Fibroblast of peridontal ligament (primary cell): ENCODE data around the gene CMTR2.
A peak's percentile ranks its signal among the peaks of the same experiment; 100 is the strongest.
"Not testable (repeated sequence)": the region's sequence is repeated elsewhere in the genome, so short reads cannot be mapped to it uniquely, and the experiment has no call there.

Experiments
- DNase-seq: peaks from one replicate; pipeline ENCODE4 v3.0.0-alpha.2; 2010; ENCODE audit errors: extremely low read depth

CMTR2 gene, protein sequence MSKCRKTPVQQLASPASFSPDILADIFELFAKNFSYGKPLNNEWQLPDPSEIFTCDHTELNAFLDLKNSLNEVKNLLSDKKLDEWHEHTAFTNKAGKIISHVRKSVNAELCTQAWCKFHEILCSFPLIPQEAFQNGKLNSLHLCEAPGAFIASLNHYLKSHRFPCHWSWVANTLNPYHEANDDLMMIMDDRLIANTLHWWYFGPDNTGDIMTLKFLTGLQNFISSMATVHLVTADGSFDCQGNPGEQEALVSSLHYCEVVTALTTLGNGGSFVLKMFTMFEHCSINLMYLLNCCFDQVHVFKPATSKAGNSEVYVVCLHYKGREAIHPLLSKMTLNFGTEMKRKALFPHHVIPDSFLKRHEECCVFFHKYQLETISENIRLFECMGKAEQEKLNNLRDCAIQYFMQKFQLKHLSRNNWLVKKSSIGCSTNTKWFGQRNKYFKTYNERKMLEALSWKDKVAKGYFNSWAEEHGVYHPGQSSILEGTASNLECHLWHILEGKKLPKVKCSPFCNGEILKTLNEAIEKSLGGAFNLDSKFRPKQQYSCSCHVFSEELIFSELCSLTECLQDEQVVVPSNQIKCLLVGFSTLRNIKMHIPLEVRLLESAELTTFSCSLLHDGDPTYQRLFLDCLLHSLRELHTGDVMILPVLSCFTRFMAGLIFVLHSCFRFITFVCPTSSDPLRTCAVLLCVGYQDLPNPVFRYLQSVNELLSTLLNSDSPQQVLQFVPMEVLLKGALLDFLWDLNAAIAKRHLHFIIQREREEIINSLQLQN

DNA sequence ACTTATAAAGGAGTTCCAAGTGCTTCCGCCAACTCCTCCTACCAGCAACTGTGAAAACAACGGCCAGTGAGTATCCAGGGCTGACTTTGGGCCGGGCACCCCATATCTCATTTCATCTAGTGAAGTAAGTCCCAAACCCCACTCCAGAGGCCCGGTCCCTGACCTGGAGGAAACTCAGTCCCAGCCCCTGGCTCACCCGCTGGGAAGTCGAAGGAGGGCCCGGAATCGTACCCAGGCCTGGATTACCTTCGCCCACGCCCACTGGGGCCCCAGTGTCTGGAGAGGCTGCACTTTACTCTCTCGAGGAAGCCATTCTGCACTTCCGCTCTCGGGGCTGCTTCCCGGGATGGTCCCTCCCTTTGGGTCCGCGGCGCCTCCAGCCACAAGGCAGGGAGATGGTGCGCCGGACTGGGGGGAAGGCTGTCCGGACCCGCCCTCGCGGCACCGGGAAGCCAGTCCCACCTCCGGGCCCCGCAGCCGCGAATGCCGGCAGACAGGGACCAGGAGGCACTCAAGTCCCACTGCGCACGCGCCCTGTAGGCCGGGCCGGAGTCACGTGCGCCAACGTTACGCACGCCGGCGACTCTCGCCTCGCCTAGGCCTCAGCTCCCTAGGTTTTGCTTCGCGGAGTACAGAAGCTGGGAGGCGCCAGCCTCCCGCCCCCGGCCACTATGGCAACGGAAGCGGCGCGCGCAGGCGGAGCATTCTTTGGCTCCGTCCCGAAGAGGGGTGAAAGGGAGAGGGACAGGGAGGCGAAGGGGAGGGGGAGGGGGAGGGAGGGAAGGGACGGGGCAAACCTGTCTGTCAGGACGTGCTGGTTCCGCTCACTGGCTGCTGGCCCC is at the start of gene CMTR2:
Gene CMTR2, minus strand, starts transcription at position 513 of the 842 bp plus-strand sequence. CDS start 3,482 bp downstream, outside the sequence.
- peak; percentile 95 for DNase-seq

DNA sequence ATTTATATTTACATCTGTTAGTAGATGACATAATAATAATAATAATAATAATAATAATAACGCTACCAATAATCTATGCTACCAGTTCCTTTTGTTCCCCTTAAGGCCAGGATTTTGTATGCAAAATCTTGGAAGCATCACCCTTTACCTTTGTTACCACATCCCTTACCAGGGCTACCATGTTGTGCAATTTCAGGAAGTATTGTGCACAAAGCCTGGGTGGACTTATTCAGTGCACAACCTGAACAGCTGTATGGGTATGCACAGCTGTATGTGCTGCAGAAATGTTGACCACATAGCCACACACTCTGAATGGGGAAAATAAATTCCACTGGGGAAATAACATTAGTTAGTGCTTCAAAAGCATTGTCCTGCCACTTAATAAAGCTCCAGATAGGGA is 49.4 kb upstream of the CMTR2 start:
- DNase-seq: no peak

GRCh38 chr16:71338193-71338592 is 49.0 kb upstream of the CMTR2 start:
- no peak for DNase-seq

GRCh38 chr16:71337631-71338030 is 48.4 kb upstream of the CMTR2 start:
- no peak for DNase-seq

- DNase-seq: no peak
Measured at GRCh38 chr16:71328151-71328550, 38.9 kb upstream of the CMTR2 start.

DNA sequence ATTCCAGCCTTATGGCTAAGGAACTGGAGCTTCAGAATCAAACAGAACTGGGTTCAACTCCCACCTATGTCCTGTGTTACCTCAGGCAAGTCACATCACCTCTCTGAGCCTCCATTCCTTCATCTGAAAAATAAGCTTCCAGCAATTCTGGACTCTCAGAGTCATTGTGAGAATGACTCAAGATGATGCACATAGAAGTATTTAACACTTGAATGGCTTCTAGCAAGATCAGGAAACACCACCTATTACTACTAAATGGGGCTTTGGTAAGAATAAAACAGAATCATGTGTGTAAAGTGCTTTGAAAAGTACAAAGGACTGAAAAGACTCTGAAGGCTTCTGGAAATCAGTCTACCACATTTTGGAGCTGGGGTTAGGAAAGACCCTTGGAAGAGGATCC is 38.5 kb upstream of the CMTR2 start:
- DNase-seq: no peak

GRCh38 chr16:71319999-71320398 is 30.8 kb upstream of the CMTR2 start:
- no peak for DNase-seq

DNA sequence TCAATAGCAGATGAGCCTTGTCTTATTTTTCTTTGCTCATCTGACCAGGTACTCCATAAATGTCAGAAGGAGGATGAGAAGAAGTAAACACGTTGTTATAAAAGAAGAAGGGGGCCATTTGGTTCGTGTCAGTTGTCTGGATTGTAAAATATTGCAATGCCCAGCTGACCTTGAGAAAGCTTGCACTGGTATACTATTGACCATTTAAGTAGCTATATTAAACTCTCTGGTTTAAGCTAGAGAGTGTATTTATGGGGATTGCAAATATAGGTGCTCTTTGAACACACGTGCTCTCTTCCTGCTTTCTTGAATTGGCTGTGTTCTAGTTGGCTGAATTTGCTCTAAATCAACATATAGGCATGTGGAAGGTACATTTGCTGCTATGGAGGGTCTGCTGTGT is 26.1 kb upstream of the CMTR2 start:
- no peak for DNase-seq

- not testable (repeated sequence) for DNase-seq
Measured at GRCh38 chr16:71313591-71313990, 24.4 kb upstream of the CMTR2 start.

- DNase-seq: peak; percentile 20
Measured at GRCh38 chr16:71311553-71312158, 22.5 kb upstream of the CMTR2 start.

GRCh38 chr16:71303938-71304337 is 14.7 kb upstream of the CMTR2 start:
- peak; percentile 2 for DNase-seq

DNA sequence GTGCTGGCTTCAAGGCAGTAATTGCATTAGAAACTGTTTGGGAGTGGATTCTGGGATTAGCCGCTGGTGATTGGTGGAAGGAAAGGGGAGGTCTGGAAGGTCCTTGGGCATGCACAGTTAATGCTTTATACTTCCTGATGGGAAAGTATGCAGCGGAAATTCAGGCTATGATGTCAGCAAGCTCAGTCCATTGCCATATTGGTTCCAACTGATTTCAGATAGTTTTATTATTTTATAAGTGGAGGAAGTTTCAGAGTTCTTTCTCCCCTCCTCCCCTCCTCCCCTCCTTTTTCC is 8.1 kb upstream of the CMTR2 start:
- DNase-seq: no peak

- DNase-seq: no peak
Measured at GRCh38 chr16:71296584-71297340, 7.6 kb upstream of the CMTR2 start.

- DNase-seq: no peak
Measured at GRCh38 chr16:71295950-71296349, 6.7 kb upstream of the CMTR2 start.

- no peak for DNase-seq
Measured at GRCh38 chr16:71293919-71294318, 4.7 kb upstream of the CMTR2 start.

DNA sequence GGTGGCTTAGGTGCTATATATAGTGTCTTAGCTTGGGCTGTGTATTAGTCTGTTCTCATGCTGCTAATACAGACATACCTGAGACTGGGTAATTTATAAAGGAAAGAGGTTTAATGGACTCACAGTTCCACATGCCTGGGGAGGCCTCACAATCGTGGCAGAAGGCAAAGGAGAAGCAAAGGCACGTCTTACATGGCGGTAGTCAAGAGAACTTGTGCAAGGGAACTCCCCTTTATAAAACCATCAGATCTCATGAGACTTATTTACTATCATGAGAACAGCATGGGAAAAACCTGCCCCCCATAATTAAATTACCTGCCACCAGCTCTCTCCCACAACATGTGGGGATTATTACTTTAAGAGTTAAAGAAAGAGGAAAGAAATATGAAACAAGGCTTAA is 2.9 kb upstream of the CMTR2 start:
- DNase-seq: not testable (repeated sequence)

DNA sequence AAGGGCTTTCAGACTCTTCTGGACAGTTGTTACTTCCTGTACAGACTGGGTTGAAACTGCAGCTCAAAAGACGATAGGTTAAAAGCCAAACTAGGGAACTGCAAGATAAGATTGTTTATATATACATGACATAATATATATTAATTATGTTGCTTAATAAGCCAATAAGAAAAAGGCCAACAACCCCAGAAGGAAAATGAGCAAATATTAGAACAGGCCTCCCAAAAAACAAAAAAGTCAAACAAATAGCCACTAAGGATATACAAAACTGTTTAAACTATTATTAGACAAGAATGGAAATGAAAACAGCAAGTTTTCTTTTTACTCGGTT is 495 bp upstream of the CMTR2 start:
- DNase-seq: no peak

GRCh38 chr16:71288570-71288889 is 672 bp downstream of the CMTR2 start:
- no peak for DNase-seq

GRCh38 chr16:71287911-71288310 is 1.3 kb downstream of the CMTR2 start:
- no peak for DNase-seq

DNA sequence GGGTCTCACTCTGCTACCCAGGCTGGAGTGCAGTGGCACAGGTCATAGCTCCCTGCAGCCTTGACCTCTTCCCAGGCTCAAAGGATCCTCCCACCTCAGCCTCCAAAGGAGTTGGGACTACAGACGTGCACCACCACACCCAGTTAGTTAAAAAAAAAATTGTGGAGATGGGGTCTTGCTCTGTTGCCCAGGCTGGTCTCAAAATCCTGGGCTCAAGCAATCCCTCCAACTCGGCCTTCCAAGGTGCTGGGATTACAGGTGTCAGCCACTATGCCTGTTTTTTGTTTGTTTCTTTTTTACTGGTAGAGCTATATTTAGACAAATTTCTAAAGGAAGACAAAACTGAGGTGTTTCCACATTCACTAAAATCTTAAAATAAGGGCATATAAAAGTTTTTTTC is 1.7 kb downstream of the CMTR2 start:
- DNase-seq: no peak

DNA sequence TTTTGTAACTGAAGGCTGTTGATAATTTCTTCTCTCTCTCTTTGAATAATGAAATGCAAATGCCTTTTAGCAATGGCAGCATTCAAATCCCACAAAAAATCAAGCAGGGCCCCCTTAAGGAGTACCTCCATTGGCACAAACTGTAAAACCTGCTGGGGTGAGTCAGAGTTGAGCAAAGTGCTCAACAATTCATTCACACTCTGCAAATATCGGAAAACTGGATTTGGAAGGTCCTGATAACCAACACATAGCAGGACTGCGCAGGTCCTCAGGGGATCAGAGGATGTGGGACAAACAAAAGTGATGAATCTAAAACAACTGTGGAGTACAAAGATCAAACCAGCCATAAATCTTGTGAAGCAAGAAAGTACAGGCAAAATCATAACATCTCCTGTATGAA is 5.6 kb downstream of the CMTR2 start:
- DNase-seq: no peak

DNA sequence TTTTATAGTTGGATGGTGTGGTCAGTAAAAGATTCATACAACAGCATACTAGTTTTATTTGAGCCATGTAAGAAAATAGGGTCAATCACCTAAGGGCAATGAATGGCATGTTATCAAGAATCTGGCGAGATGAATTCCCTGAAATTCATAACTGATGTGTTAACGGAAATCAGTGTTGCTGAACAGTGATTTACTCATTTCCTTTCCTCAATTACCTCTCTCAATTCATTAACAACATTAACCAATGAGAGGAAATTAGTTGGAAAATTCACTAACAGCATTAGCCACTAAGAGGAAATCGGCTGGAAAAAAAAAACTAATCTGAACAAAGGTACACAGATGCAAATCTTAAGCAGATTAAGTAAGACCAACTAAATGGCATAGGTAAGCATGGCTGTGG is 6.3 kb downstream of the CMTR2 start:
- no peak for DNase-seq
